T-helper 17 cell (primary cell): ENCODE results near the gene FBN1. TPM values are rescaled to one million over a fixed set of nuclear protein-coding genes. Genes with fewer than 3 reads are reported as not detected.

ENCODE experiments used
- ATAC-seq: fragments of 150-1000 bp; cut with Tn5 transposase; 2 replicates; pipeline ENCODE4 v1.10.0; 2021; ENCODE audit warnings: mild to moderate bottlenecking, moderate library complexity
- DNase-seq, 3 donors: peaks; one replicate each; pipeline versions ENCODE4 v3.0.0 to v3.0.0-alpha.2; 2020 to 2021
- H3K9me3 ChIP-seq: one replicate; pipeline ENCODE4 v1.7.0; 2013; ENCODE audit warnings: low read length, mild to moderate bottlenecking; ENCODE audit not compliant: control insufficient read depth, poor library complexity, severe bottlenecking
- H3K27ac Mint-ChIP-seq: one replicate; pipeline ENCODE4 v1.8.0; 2022; ENCODE audit warnings: mild to moderate bottlenecking, moderate library complexity, mixed read lengths
- H3K27me3 Mint-ChIP-seq: one replicate; pipeline ENCODE4 v1.8.0; 2022; ENCODE audit warnings: mixed read lengths
- H3K36me3 Mint-ChIP-seq: one replicate; pipeline ENCODE4 v1.8.0; 2022; ENCODE audit warnings: low read depth, mixed read lengths
- H3K4me1 Mint-ChIP-seq: one replicate; pipeline ENCODE4 v1.8.0; 2022; ENCODE audit warnings: mild to moderate bottlenecking, mixed read lengths
- H3K4me3 Mint-ChIP-seq: one replicate; pipeline ENCODE4 v1.8.0; 2022; ENCODE audit warnings: mild to moderate bottlenecking, moderate library complexity, mixed read lengths
- total RNA-seq, 4 donors: library from RNA in 2 of 4; stranded (reverse) in 2 of 4; gene quantifications; one replicate each; pipeline ENCODE4 v1.2.3 and lab custom pipeline; 2022 to 2026

The FBN1 gene
- total RNA-seq, 2 donors from 2014 or later: 0.07 to 0.29 TPM

- ATAC-seq (no peak), DNase-seq (no peak)
- Mint-ChIP-seq H3K36me3 (peaks cover 3% of the 10 kb centered on the region), H3K27me3 (peaks cover 32% of the 10 kb centered on the region), H3K4me3 (no peak overlapping the region), H3K4me1 (peaks cover 2% of the 10 kb centered on the region), H3K27ac (no peak overlapping the region)
- no peaks in the 10 kb centered on the region for H3K9me3 ChIP-seq
Observed at GRCh38 chr15:48365575-48365974, 279.9 kb downstream of the FBN1 start.

- Mint-ChIP-seq H3K36me3 (peaks cover 3% of the 10 kb centered on the region), H3K27me3 (peaks cover 23% of the 10 kb centered on the region), H3K4me1 (peaks cover 5% of the 10 kb centered on the region), H3K4me3 (no peak overlapping the region), H3K27ac (no peak overlapping the region)
- H3K9me3 ChIP-seq: no peaks in the 10 kb centered on the region
- no peak for DNase-seq
- no peak for ATAC-seq
Observed at GRCh38 chr15:48363474-48363873, 282.0 kb downstream of the FBN1 start.

GRCh38 chr15:48361685-48362084, 283.8 kb downstream of the FBN1 start:
- Mint-ChIP-seq H3K36me3 (no peaks in the 10 kb centered on the region), H3K27ac (no peak overlapping the region), H3K4me1 (peaks cover 7% of the 10 kb centered on the region), H3K27me3 (peaks cover 11% of the 10 kb centered on the region), H3K4me3 (no peak overlapping the region)
- ATAC-seq (no peak), DNase-seq (no peak)
- no peaks in the 10 kb centered on the region for H3K9me3 ChIP-seq

- Mint-ChIP-seq H3K27me3 (peaks cover 7% of the 10 kb centered on the region), H3K4me3 (no peak overlapping the region), H3K27ac (no peak overlapping the region), H3K36me3 (no peaks in the 10 kb centered on the region), H3K4me1 (peaks cover 7% of the 10 kb centered on the region)
- no peaks in the 10 kb centered on the region for H3K9me3 ChIP-seq
- DNase-seq (no peak), ATAC-seq (no peak)
Observed at GRCh38 chr15:48360841-48361240, 284.7 kb downstream of the FBN1 start.

Other genes starting within 250 kb of the FBN1 start
- gene CEP152, start 165.4 kb upstream of the FBN1 start, total RNA-seq: 10 to 100 TPM in 1 of 2 donors, 1 to 10 TPM in 1; 8.5 to 14.8 TPM
- gene EID1, start 232.4 kb upstream of the FBN1 start, total RNA-seq: 10 to 100 TPM; 67.6 to 68.8 TPM